ENCODE data around the gene ATP8B3.

ATP8B3 gene

GRCh38 chr19:1763648-1764639 is 48.1 kb downstream of the ATP8B3 start (continued):
- peak; percentile 87 for TF ChIP-seq ZIC2 (tag by site-specific recombination; IDR thresholded peaks at IDR 0.05)
- no peak for TF ChIP-seq ZNF677 (tag by site-specific recombination; IDR thresholded peaks at IDR 0.05)
- TF ChIP-seq AEBP2 (tag by site-specific recombination; IDR thresholded peaks at IDR 0.05; ENCODE audit: borderline replicate concordance): no peak
- TF ChIP-seq ZNF24 (tag by site-specific recombination; IDR thresholded peaks at IDR 0.05): no peak
- peak; percentile 86 for TF ChIP-seq PRDM4 (tag by site-specific recombination; IDR thresholded peaks at IDR 0.05)
- TF ChIP-seq ZEB2 (tag by site-specific recombination; IDR thresholded peaks at IDR 0.05): no peak
- TF ChIP-seq ZBTB7A (tag by site-specific recombination; IDR thresholded peaks at IDR 0.05; ENCODE audit: low read depth): no peak
- TF ChIP-seq ZNF449 (tag by site-specific recombination; IDR thresholded peaks at IDR 0.05): no peak
- no peak for TF ChIP-seq ZNF560 (tag by site-specific recombination; IDR thresholded peaks at IDR 0.05; ENCODE audit: borderline replicate concordance)
- TF ChIP-seq ZNF830 (tag by site-specific recombination; IDR thresholded peaks at IDR 0.05; ENCODE audit: low read depth): no peak
- peak; percentile 70 for TF ChIP-seq PATZ1 (tag by site-specific recombination; IDR thresholded peaks at IDR 0.05)
- peak; percentile 96 for TF ChIP-seq GLIS1 (tag by site-specific recombination; IDR thresholded peaks at IDR 0.05)

- no peak overlapping the region for H3K4me3 ChIP-seq (ENCODE audit: low read depth, low read length)
- CTCF ChIA-PET: interaction anchor here (2.0 to 6.3 kb wide), 2 partner anchors 75 to 91 kb away, joined by 4 to 68 read pairs; no protein-coding TSS in a partner anchor
- TF ChIP-seq ZBTB26 (tag by site-specific recombination; optimal IDR thresholded peaks at IDR 0.05) (peak; percentile 33), SP3 (tag by site-specific recombination; IDR thresholded peaks at IDR 0.05) (no peak), ZNF513 (tag by site-specific recombination; IDR thresholded peaks at IDR 0.05) (no peak), ZNF768 (tag by site-specific recombination; IDR thresholded peaks at IDR 0.05) (no peak), ZNF239 (tag by site-specific recombination; IDR thresholded peaks at IDR 0.05) (no peak), ZBTB20 (tag by site-specific recombination; IDR thresholded peaks at IDR 0.05) (peak; percentile 58; the same call in 1 of the 2 replicates), ATF2 (tag by site-specific recombination; IDR thresholded peaks at IDR 0.05; ENCODE audit: low read depth) (no peak), GLIS1 (tag by site-specific recombination; IDR thresholded peaks at IDR 0.05) (peak; percentile 21; the same call in 1 of the 2 replicates)
These were observed 49.6 kb downstream of the ATP8B3 start for GRCh38 chr19:1762243-1763117.

More at GRCh38 chr19:1762243-1763117, 49.6 kb downstream of the ATP8B3 start:
- POLR2A ChIA-PET: interaction anchor here (0.6 kb wide), 1 partner anchor 53 kb away, joined by 3 read pairs; no protein-coding TSS in a partner anchor
- Histone ChIP-seq H3K27ac (ENCODE audit: extremely low read depth, low read depth, low read length) (no peak overlapping the region), H3K4me1 (ENCODE audit: control insufficient read depth, insufficient read depth, low read length) (no peaks in the 10 kb centered on the region), H3K36me3 (ENCODE audit: control insufficient read depth in 2 of 2, insufficient read depth in 1 of 2, low read length in 2 of 2) (no peaks in the 10 kb centered on the region), H3K9me3 (ENCODE audit: control insufficient read depth, insufficient read depth, low read depth, low read length) (no peaks in the 10 kb centered on the region)

Data from HEK293 (cell line).